ENCODE data around the gene TOX4.
A peak's percentile ranks its signal among the peaks of the same experiment; 100 is the strongest.

The TOX4 gene

GRCh38 chr14:21449899-21450216, 27.1 kb upstream of the TOX4 start:
- TF ChIP-seq CTCF (IDR thresholded peaks at IDR 0.05; ENCODE audit: borderline replicate concordance, insufficient read depth, low read depth, low read length), result no peak
- no peak overlapping the region for H3K4me3 ChIP-seq (ENCODE audit: low read depth, low read length)

DNA sequence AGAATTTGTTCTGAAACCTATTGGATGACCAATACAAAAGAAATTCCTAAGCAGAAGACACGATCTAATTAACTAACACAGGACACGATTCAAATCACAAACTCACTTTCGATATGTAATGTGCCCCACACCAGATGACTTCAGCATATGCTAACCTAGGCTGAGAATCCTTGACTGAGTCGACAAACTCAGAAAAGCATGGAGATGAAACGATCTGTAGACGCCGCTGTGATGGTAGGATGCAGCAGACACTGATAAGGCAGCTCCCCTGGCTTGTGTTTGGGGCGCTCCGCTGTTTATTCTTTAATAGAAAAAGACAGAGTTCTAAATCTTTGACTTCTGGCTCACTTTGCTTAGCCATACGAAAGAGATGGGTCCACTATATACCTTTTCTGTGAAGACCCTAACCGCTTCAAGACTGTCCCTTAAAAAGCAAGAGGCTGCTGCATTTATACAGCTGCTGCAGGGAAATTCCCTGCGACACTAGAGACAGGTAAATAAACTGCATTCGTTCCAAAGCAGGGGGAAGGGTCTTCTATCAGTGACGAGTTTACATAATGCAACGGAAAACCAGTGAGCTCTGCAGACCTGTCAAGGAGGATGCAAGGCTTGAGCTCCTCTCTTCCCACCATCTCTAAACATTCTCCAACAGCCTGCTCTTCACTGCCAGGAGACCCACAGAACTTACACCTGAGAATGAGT, 22.0 kb upstream of the TOX4 start:
- H3K4me3 ChIP-seq (ENCODE audit: low read depth, low read length), result peak overlapping the region; percentile 73
- no peak for TF ChIP-seq CTCF (IDR thresholded peaks at IDR 0.05; ENCODE audit: borderline replicate concordance, insufficient read depth, low read depth, low read length)

DNA sequence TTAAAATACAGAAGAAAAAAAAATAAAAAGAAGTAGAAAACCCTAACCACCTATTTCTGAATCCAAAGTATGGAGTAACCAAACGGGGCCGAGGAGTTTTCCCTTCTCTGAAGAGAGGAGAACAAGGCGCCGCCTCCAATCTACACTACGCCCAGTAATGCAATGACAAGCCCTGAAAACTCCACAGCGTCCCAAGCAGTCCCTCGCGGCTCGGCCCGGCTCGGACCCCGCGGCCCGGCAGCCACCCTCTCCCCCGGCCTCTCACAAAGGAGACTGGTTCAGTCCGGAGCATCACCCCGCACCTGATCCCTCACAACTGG, 21.4 kb upstream of the TOX4 start:
- H3K4me3 ChIP-seq (ENCODE audit: low read depth, low read length), result peak overlapping the region; percentile 73
- no peak for TF ChIP-seq CTCF (IDR thresholded peaks at IDR 0.05; ENCODE audit: borderline replicate concordance, insufficient read depth, low read depth, low read length)

DNA sequence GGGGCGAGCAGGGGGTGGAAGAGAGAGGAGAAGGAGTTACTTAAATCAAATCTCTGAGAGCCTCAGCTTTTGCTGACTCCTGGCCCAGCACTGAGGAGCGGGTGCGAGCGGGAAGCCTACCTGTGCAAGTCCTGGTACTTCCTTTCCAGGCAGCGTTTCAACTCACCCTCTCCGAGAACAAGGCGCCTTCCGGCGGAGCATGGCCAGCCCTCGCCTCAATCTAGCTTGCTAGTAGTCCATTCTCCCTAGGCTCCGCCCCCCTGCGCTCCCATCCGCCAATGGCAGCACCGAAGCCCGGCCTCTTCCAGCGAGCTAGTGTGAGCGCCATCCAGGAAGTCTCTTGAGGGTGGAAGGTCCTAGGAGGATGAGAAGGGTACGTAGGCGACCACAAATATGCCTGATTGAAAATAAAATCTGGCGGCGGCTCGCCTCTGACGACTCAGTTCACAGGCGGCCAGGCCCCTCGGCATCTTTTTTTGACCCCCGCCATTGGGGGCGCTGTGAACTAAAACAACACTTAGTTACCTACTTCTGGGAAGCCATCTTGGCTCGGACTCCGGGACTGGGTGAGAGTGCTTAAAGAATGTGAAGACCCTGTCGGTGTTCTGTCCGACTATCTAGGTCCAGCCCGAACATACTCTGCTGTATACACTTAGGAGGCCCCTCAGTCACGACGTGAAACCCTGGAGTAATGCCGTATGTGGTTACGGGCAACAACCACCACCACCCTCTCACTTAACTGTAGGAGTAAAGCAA, 20.9 kb upstream of the TOX4 start, which contains the start of gene CHD8:
TSS of gene CHD8 (minus strand) at position 212 of the 756 bp plus-strand sequence. CDS start 24,480 bp downstream, outside the sequence.
- peak within 1 kb of the TSS; percentile 73 for H3K4me3 ChIP-seq (ENCODE audit: low read depth, low read length)
- TF ChIP-seq CTCF (IDR thresholded peaks at IDR 0.05; ENCODE audit: borderline replicate concordance, insufficient read depth, low read depth, low read length), result peak; percentile 66

GRCh38 chr14:21467616-21468015, 9.4 kb upstream of the TOX4 start:
- no peak overlapping the region for H3K4me3 ChIP-seq (ENCODE audit: low read depth, low read length)
- no peak for TF ChIP-seq CTCF (IDR thresholded peaks at IDR 0.05; ENCODE audit: borderline replicate concordance, insufficient read depth, low read depth, low read length)

DNA sequence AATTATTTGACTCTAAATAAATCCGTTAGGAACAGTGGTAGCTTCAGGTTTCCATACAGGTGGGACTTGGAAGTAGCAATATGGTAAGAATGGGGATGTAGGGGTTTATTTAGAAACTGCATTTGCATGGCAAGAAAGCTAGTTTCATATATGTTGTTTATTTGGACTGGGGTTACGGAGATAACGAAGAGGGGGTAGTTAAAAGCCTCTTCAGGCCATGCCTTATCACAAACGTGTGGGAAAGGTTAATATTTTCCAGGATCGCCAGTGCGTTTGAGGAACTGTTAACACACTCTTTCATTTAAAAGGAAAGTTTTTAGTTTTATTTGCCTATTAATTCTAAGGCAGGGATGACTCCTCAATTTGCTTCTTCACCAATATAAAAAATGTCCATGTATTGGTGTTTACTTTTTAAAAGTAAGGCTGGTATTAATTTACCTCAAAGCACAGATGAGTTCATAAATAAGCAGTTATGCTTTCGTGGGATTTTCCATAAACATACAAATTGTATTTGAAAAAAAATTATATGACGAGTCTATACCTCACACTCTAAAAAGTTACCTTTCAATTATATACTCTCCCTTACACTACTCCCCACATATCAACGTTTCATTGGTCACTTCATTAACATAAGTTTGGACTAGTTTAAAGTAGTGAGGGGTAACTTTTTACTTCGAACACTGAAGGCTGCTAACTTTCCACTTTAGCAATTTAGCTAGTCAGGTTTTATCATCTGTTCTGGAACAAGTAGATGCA, 1.1 kb upstream of the TOX4 start:
- peak overlapping the region; percentile 55 for H3K4me3 ChIP-seq (ENCODE audit: low read depth, low read length)
- no peak for TF ChIP-seq CTCF (IDR thresholded peaks at IDR 0.05; ENCODE audit: borderline replicate concordance, insufficient read depth, low read depth, low read length)

Measured in GM12875 (cell line).